HS-5 (cell line): ENCODE data around the gene GRIPAP1.
"Not testable (repeated sequence)": the region's sequence is repeated elsewhere in the genome, so short reads cannot be mapped to it uniquely, and the experiment has no call there.

Source experiments
- DNase-seq: peaks from one replicate; pipeline ENCODE4 v3.0.0-alpha.2; 2012; ENCODE audit warnings: low read depth

The GRIPAP1 gene

GRCh38 chrX:48996969-48997368 lies 5.1 kb downstream of the GRIPAP1 start:
- no peak for DNase-seq

GRCh38 chrX:48992341-48992740 lies 9.7 kb downstream of the GRIPAP1 start:
- no peak for DNase-seq

- no peak for DNase-seq
Measured at GRCh38 chrX:48989483-48989882, 12.6 kb downstream of the GRIPAP1 start.

GRCh38 chrX:48983896-48984295 lies 18.2 kb downstream of the GRIPAP1 start:
- DNase-seq: no peak

GRCh38 chrX:48983081-48983480 lies 19.0 kb downstream of the GRIPAP1 start:
- DNase-seq: no peak

- no peak for DNase-seq
Measured at GRCh38 chrX:48981178-48981577, 20.9 kb downstream of the GRIPAP1 start.

GRCh38 chrX:48980341-48980740 lies 21.7 kb downstream of the GRIPAP1 start:
- DNase-seq: not testable (repeated sequence)

GRCh38 chrX:48978226-48978625 lies 23.8 kb downstream of the GRIPAP1 start:
- DNase-seq: no peak

- DNase-seq: no peak
Measured at GRCh38 chrX:48976086-48976485, 26.0 kb downstream of the GRIPAP1 start.

GRCh38 chrX:48975541-48975940 lies 26.5 kb downstream of the GRIPAP1 start:
- DNase-seq: no peak

GRCh38 chrX:48975041-48975440 lies 27.0 kb downstream of the GRIPAP1 start:
- DNase-seq: no peak

- DNase-seq: no peak
Measured at GRCh38 chrX:48974574-48974973, 27.5 kb downstream of the GRIPAP1 start.

- DNase-seq: no peak
Measured at GRCh38 chrX:48974033-48974432, 28.0 kb downstream of the GRIPAP1 start.

- DNase-seq: no peak
Measured at GRCh38 chrX:48972220-48973164, 29.6 kb downstream of the GRIPAP1 start.

GRCh38 chrX:48971249-48972219 lies 30.5 kb downstream of the GRIPAP1 start, which contains the start of gene KCND1:
Gene KCND1 (minus strand): TSS chrX:48971844. CDS start chrX:48970271, 1,573 bp downstream.
- DNase-seq: no peak

GRCh38 chrX:48969471-48969870 lies 32.6 kb downstream of the GRIPAP1 start:
- no peak for DNase-seq

- no peak for DNase-seq
Measured at GRCh38 chrX:48968377-48968776, 33.7 kb downstream of the GRIPAP1 start.

GRCh38 chrX:48966796-48967579 lies 35.1 kb downstream of the GRIPAP1 start:
- peak; percentile 6 for DNase-seq

GRCh38 chrX:48965959-48966358 lies 36.1 kb downstream of the GRIPAP1 start:
- DNase-seq: no peak

- no peak for DNase-seq
Measured at GRCh38 chrX:48961585-48962091, 40.4 kb downstream of the GRIPAP1 start.

GRCh38 chrX:48960291-48960690 lies 41.8 kb downstream of the GRIPAP1 start:
- no peak for DNase-seq
